Measurements from ENCODE around the gene DYNAP.

DNA sequence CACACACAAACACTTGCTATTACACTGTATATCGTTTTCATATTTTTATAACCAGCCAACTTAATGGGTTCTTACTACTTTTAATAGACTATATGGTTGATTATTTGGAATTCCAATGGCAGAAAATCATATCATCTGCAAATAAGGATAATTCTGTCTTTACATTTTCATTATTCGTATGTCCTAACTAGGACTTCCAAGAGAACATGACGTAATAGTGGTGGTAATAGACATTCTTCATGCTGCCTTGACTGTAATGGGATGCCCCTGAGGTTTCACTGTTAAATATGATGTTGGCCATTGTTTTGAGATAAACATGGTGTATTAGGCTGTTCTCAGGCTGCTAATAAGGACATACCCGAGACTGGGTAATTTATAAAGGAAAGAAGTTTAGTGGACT, 45.2 kb downstream of the DYNAP start:
- TF ChIP-seq, protein P1, sequence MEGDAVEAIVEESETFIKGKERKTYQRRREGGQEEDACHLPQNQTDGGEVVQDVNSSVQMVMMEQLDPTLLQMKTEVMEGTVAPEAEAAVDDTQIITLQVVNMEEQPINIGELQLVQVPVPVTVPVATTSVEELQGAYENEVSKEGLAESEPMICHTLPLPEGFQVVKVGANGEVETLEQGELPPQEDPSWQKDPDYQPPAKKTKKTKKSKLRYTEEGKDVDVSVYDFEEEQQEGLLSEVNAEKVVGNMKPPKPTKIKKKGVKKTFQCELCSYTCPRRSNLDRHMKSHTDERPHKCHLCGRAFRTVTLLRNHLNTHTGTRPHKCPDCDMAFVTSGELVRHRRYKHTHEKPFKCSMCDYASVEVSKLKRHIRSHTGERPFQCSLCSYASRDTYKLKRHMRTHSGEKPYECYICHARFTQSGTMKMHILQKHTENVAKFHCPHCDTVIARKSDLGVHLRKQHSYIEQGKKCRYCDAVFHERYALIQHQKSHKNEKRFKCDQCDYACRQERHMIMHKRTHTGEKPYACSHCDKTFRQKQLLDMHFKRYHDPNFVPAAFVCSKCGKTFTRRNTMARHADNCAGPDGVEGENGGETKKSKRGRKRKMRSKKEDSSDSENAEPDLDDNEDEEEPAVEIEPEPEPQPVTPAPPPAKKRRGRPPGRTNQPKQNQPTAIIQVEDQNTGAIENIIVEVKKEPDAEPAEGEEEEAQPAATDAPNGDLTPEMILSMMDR (IDR thresholded peaks at IDR 0.05), result no peak
- TF ChIP-seq, protein P2, sequence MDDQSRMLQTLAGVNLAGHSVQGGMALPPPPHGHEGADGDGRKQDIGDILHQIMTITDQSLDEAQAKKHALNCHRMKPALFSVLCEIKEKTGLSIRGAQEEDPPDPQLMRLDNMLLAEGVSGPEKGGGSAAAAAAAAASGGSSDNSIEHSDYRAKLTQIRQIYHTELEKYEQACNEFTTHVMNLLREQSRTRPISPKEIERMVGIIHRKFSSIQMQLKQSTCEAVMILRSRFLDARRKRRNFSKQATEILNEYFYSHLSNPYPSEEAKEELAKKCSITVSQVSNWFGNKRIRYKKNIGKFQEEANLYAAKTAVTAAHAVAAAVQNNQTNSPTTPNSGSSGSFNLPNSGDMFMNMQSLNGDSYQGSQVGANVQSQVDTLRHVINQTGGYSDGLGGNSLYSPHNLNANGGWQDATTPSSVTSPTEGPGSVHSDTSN (IDR thresholded peaks at IDR 0.05), result no peak
- TF ChIP-seq, protein P3, sequence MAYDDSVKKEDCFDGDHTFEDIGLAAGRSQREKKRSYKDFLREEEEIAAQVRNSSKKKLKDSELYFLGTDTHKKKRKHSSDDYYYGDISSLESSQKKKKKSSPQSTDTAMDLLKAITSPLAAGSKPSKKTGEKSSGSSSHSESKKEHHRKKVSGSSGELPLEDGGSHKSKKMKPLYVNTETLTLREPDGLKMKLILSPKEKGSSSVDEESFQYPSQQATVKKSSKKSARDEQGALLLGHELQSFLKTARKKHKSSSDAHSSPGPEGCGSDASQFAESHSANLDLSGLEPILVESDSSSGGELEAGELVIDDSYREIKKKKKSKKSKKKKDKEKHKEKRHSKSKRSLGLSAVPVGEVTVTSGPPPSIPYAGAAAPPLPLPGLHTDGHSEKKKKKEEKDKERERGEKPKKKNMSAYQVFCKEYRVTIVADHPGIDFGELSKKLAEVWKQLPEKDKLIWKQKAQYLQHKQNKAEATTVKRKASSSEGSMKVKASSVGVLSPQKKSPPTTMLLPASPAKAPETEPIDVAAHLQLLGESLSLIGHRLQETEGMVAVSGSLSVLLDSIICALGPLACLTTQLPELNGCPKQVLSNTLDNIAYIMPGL (CRISPR knock-in tag; IDR thresholded peaks at IDR 0.05; ENCODE audit: borderline replicate concordance), result no peak
- no peak for TF ChIP-seq SMC3 (IDR thresholded peaks at IDR 0.05)
- no peak for TF ChIP-seq TFCP2L1 (CRISPR knock-in tag; IDR thresholded peaks at IDR 0.05)
- TF ChIP-seq RCOR1 (IDR thresholded peaks at IDR 0.05; ENCODE audit: low read depth, low read length), result no peak
- TF ChIP-seq RNF2 (IDR thresholded peaks at IDR 0.05; ENCODE audit: borderline replicate concordance, low read depth), result no peak
- TF ChIP-seq POLR2A (IDR thresholded peaks at IDR 0.05; ENCODE audit: low read length), result no peak
- no peak for TF ChIP-seq BHLHE40 (IDR thresholded peaks at IDR 0.05; ENCODE audit: low read depth, low read length)
- TF ChIP-seq, protein P4, sequence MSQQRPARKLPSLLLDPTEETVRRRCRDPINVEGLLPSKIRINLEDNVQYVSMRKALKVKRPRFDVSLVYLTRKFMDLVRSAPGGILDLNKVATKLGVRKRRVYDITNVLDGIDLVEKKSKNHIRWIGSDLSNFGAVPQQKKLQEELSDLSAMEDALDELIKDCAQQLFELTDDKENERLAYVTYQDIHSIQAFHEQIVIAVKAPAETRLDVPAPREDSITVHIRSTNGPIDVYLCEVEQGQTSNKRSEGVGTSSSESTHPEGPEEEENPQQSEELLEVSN (IDR thresholded peaks at IDR 0.05; ENCODE audit: borderline replicate concordance, low read depth), result no peak
- TF ChIP-seq MYC (IDR thresholded peaks at IDR 0.05; ENCODE audit: borderline replicate concordance, low read length), result no peak
- no peak for TF ChIP-seq CHD2 (IDR thresholded peaks at IDR 0.05; ENCODE audit: low read length, partially characterized antibody)

All from A549 (cell line).